Endothelial cell (in vitro differentiated cells): ENCODE data around the gene GMDS. TPM values are rescaled to one million over a fixed set of nuclear protein-coding genes. Genes with fewer than 3 reads are reported as not detected.

ENCODE experiments used
- DNase-seq: peaks from one replicate; pipeline ENCODE4 v3.0.0; 2021; ENCODE audit warnings: low spot score
- H3K27ac Mint-ChIP-seq: one replicate; pipeline ENCODE4 v1.8.0; 2021; ENCODE audit warnings: mixed read lengths, inconsistent platforms; ENCODE audit not compliant: unreplicated experiment
- H3K27me3 Mint-ChIP-seq: one replicate; pipeline ENCODE4 v1.8.0; 2021; ENCODE audit warnings: mild to moderate bottlenecking, moderate library complexity, mixed read lengths, inconsistent platforms; ENCODE audit not compliant: unreplicated experiment
- H3K36me3 Mint-ChIP-seq: one replicate; pipeline ENCODE4 v1.8.0; 2021; ENCODE audit warnings: mild to moderate bottlenecking, low read depth, mixed read lengths, inconsistent platforms; ENCODE audit not compliant: unreplicated experiment
- H3K4me1 Mint-ChIP-seq: one replicate; pipeline ENCODE4 v1.8.0; 2021; ENCODE audit warnings: mild to moderate bottlenecking, mixed read lengths, inconsistent platforms; ENCODE audit not compliant: unreplicated experiment
- H3K4me3 Mint-ChIP-seq: one replicate; pipeline ENCODE4 v1.8.0; 2021; ENCODE audit warnings: mild to moderate bottlenecking, mixed read lengths, inconsistent platforms; ENCODE audit not compliant: unreplicated experiment
- H3K9me3 Mint-ChIP-seq: one replicate; pipeline ENCODE4 v1.8.0; 2021; ENCODE audit warnings: mixed read lengths, inconsistent platforms; ENCODE audit not compliant: unreplicated experiment
- total RNA-seq: library from RNA; stranded (reverse); fragmentation: NEBNext Ultra II Directional; extraction: Animal tissue kit (Norgen Biotek cat#: 25700); gene quantifications from one replicate; pipeline ENCODE4 v1.2.1, GENCODE V29; 2021; ENCODE audit not compliant: unreplicated experiment
- TF ChIP-seq, protein P1 (sequence below): fragments of 200-600 bp; sonication (generic); IDR thresholded peaks from one replicate; pipeline ENCODE4 v1.5.0; 2021; ENCODE audit warnings: antibody characterized with exemption; ENCODE audit not compliant: unreplicated experiment

GMDS gene
- total RNA-seq, 1 donor from 2014 or later, result 36.0 TPM

DNA sequence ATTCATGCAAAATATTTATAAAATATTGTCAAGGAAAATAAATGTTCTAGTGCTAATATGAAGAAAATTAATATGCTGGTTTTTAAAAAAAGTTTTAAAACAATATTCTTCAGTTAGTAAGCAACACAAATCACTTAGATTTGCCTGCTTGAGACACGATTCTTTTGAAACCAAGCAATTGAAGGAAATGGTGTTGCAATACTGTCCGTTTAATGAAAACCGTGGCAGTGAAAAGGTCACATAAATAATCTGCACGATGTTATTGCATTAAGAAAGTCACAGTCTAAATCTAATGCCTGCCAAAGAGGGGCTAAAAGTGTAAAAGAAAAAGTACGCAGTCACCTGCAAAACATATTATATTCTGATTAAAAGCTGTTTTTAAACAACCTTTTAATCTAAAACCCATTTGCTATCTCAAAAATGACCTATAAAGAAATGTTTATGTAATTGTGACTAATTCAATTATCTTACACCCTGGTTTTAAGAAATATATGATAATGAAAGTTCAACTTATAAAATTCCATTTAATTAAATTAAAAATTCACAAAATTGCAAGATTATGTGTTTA, 143.0 kb downstream of the GMDS start:
- DNase-seq, result no peak
- Mint-ChIP-seq H3K9me3 (no peaks in the 10 kb centered on the region), H3K27ac (no peak overlapping the region), H3K27me3 (no peaks in the 10 kb centered on the region), H3K4me3 (no peak overlapping the region), H3K36me3 (no peaks in the 10 kb centered on the region), H3K4me1 (peaks cover 7% of the 10 kb centered on the region)
- TF ChIP-seq, protein P1, sequence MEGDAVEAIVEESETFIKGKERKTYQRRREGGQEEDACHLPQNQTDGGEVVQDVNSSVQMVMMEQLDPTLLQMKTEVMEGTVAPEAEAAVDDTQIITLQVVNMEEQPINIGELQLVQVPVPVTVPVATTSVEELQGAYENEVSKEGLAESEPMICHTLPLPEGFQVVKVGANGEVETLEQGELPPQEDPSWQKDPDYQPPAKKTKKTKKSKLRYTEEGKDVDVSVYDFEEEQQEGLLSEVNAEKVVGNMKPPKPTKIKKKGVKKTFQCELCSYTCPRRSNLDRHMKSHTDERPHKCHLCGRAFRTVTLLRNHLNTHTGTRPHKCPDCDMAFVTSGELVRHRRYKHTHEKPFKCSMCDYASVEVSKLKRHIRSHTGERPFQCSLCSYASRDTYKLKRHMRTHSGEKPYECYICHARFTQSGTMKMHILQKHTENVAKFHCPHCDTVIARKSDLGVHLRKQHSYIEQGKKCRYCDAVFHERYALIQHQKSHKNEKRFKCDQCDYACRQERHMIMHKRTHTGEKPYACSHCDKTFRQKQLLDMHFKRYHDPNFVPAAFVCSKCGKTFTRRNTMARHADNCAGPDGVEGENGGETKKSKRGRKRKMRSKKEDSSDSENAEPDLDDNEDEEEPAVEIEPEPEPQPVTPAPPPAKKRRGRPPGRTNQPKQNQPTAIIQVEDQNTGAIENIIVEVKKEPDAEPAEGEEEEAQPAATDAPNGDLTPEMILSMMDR, result no peak

DNA sequence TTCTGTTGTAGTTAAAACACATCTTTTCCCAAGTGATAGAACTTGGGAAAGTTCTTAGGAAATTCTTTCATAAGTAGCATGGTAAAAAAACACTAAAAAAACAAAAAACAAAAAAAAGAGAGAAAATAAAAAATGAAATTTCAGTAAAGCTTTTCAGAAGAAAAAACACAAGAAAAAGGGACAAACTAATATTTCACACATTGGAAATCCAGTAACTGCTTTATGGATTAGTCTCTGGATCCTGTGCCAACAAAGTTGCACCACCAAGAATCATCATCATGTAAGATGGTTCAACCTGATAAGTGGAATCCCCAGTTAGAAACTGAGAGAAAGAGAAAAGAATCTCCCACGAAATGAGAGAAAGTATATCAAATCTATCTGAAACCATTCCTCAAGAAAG, 144.2 kb downstream of the GMDS start:
- Mint-ChIP-seq H3K27me3 (no peaks in the 10 kb centered on the region), H3K27ac (no peak overlapping the region), H3K4me3 (no peak overlapping the region), H3K36me3 (no peaks in the 10 kb centered on the region), H3K9me3 (no peaks in the 10 kb centered on the region), H3K4me1 (peaks cover 7% of the 10 kb centered on the region)
- no peak for DNase-seq
- TF ChIP-seq, protein P1, result no peak

DNA sequence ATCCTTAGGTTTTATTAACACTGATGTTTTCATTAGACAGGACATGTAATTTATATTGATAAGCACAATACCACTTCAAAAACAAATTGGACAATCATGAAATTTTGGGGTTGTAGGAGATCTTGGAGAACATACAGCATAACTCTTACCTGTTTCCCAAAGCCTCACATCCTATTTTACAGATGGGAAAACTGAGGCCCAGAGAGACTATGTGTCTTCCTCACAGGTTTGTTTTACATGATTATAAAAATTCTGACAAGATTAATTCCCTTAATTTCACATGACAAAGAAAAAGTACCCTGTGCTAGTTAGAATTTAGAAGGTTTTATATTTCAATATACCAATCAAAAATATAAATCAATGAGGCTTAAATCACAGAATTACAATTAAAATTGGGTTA, 145.5 kb downstream of the GMDS start:
- Mint-ChIP-seq H3K27me3 (no peaks in the 10 kb centered on the region), H3K4me1 (peaks cover 7% of the 10 kb centered on the region), H3K36me3 (no peaks in the 10 kb centered on the region), H3K9me3 (no peaks in the 10 kb centered on the region), H3K4me3 (no peak overlapping the region), H3K27ac (no peak overlapping the region)
- no peak for DNase-seq
- TF ChIP-seq, protein P1, result no peak

DNA sequence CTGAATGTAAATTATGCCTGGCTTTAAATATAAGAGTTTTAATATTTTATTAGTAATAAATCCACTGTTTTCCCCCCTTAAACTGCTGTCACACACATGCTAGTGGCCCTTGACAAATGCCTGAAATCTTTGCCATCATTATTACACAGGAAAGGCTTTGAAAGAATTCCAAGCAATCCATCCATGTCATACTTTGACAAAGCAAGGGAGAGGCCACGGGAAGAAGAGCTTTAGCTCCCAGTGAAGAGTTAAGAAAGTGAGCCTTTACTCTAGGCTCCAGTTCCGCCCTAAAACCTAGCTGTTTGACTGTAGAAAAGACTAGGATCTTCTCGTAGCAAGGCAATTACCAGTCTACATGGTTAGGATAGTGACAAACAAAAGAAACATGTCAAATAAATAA, 147.9 kb downstream of the GMDS start:
- H3K4me3 Mint-ChIP-seq, result no peak overlapping the region
- TF ChIP-seq, protein P1, result no peak
- peaks cover 2% of the 10 kb centered on the region for H3K4me1 Mint-ChIP-seq
- no peak overlapping the region for H3K27ac Mint-ChIP-seq
- DNase-seq, result no peak
- no peaks in the 10 kb centered on the region for H3K36me3 Mint-ChIP-seq
- H3K27me3 Mint-ChIP-seq, result no peaks in the 10 kb centered on the region
- no peaks in the 10 kb centered on the region for H3K9me3 Mint-ChIP-seq

DNA sequence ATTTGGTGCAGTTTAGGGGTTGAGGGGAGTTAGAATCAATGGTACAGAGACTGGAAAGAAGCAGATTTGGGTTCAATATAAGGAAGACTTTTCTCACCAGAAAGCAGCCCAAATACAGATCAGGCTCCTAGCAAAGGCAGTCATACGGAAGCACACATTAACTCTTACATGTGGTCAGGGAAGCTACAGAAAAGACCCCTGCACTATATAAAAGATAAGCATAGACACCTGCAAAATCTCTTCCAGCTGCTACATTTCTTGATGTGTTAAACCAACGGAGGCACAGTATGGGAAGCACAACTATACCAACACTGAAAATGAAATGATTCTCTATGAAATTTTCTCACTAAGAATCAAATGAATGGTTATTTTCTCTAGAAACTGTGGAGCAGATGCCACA, 150.8 kb downstream of the GMDS start:
- H3K27ac Mint-ChIP-seq, result no peak overlapping the region

More for the DNA sequence above, 150.8 kb downstream of the GMDS start:
- no peak for DNase-seq
- no peaks in the 10 kb centered on the region for H3K36me3 Mint-ChIP-seq
- H3K9me3 Mint-ChIP-seq, result no peaks in the 10 kb centered on the region
- H3K4me3 Mint-ChIP-seq, result no peak overlapping the region
- TF ChIP-seq, protein P1, result no peak
- no peaks in the 10 kb centered on the region for H3K27me3 Mint-ChIP-seq
- no peaks in the 10 kb centered on the region for H3K4me1 Mint-ChIP-seq
